ENCODE results near the gene CDH23.

CDH23 gene

DNA sequence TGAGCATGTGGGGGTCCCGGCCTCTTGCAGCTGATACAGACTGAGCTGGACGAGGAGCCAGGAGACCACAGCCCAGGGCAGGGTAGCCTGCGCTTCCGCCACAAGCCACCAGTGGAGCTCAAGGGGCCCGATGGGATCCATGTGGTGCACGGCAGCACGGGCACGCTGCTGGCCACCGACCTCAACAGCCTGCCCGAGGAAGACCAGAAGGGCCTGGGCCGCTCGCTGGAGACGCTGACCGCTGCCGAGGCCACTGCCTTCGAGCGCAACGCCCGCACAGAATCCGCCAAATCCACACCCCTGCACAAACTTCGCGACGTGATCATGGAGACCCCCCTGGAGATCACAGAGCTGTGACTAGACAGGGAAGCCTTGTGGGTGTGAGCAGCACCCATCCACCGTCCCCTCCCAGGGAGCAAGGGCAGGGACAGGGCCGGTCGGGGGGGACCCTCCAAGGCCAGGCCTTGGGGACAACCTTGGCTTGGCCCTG, 418.2 kb downstream of the CDH23 start:
- no peak for DNase-seq

DNA sequence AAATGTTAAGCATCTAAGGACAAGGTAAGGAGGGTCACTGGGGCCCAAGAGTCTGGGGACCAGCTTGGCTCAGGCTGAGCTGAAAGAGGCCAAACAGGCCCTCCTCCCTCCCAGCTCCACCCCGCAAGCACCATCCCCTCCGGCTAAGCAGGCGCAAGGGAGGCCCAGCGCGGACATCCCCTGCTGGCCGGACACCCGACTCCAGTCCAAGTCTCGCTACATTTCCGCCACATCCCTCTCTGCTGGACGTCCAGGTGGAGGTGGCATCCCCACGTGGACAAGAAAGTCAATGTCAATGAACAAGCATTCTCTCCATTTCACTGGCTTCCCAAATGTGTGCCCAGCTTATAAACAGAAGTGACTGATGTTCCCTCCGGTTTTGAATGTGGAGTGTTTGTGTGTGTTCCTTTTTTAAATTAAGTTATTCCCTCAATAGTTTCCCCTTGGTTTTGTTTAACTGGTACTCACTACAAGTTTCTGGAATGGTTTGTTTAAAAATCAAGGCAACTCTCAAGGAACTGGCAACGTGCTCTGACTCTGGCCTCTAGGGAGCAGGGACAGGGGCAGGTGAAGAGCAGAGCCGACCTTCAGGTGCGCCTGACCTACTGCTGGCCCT, 418.9 kb downstream of the CDH23 start:
- DNase-seq: no peak

DNA sequence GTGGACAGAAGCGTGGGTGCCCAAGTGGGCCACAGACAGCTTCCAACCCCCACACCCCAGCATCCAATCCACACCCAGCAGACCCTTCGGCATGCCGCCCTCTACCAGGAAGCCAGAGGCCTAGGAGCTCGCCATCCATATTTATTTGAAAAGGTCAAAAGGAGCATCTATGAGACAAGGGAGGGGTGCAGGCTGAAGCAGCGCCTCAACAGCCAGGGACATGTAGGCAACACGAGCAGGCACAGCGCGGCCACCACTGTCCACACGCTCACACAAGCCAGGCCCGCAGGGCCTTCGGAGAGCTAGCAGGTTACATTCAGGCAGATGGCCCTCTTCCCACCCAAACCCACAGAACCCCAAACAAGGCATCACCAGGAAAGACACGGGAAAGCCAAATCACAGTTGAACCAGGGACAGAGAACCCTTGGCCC, 419.7 kb downstream of the CDH23 start:
- DNase-seq: no peak

DNA sequence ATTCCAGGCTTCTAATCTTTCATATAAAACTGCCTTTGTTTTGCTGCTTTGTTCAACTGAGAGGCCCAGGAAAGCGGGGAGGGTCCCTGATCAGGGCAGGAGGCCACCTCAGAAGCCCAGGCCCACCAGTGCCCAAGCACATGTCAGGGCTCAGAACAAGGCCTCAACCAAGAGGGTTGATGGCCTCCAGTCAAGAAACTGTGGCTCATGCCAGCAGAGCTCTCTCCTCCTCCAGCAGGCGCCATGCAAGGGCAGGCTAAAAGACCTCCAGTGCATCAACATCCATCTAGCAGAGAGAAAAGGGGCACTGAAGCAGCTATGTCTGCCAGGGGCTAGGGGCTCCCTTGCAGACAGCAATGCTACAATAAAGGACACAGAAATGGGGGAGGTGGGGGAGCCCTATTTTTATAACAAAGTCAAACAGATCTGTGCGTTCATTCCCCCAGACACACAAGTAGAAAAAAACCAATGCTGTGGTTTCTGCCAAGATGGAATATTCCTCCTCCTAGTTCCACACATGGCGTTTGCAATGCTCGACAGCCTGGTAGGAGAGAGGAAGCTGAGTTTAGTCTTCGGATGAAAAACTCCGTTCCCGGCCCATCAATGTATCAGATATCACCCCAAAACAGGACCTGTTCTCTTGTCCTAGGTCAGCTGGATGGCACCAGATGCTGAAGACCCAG, 420.4 kb downstream of the CDH23 start:
- no peak for DNase-seq

DNA sequence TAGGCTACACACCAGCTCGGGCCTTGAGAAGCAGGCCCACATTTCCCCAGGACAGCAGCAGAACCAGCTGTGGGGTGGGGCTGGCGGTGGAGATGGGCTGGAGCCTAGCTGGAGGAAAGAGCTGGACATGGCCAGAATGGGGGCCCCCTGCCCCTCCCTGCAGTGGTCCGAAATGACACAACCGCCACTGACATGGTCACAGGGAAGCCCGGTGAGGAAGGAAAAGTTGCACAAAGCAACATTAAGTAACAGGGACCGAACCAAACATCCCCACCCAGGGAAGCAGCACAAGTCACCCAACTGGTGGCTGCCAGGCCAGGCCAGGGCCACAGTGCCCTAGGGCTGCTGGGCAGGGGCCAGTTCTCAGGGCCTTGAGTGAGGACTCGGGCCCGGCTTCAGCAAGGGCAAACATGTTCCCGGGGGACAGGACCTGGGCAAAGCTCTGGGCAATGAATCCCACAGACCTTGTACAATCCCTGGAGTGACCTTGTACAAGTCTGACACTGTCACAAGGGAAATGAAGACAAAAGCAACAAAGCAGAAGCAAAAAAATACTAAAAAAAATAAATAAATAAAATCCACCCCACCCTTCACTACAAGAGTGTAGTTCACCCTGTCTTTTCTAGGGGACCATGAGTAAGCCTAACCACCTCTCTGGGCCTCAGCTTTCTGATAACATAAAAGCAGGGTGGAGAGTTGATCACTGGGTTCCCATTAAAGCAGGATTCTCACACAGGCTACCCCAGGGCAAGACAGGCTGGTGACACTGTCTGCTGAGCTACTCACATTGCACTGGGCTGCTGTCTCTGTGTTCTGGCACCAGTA, 421.3 kb downstream of the CDH23 start:
- no peak for DNase-seq

DNA sequence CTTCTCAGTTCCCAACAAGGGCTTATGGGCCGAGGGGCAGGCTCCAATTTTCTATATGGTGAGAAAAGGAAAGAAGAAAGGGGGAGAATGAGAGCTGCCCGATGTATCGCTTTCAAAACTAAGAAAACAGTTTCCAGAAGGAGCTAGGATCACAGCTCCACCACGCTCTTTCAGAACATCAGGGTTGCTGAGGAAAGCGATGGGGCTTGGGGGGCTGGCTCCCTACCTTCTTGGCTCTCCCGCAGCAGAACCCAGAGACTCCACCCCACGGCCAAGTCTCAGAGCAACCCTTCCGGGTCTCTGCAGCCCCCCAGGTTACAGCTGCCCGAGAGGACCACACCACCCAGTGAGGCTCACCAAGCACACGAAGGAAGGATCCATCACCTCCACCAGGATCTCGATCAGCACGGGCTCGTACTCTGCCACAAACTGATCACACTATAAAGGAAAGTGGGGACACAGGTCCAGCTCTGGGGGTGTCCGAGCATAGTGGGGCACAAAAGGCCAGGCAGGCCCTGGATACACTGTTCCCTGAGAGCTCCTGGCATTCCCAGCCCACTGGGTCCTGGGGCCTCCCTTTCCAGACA, 422.0 kb downstream of the CDH23 start:
- DNase-seq: no peak

DNA sequence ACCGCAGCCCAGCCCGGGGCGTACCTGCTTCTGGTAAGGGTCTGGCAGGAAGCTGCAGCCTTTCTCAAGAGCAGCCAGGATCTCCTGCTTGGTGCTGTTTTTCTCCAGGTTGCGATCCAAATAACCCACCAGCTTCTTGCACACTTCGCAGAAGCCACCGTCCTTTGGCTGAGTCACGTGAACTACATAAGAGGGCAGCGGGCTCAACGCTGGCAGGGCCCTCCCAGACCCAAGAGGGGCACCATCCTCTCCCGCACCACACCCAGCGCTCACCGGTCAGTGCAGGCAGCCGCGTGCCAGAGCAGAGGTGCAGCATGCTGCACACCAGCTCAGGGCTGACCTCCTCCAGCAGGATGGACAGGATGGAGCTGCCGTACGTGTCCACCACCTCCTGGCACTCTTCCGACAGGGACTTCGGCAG, 422.7 kb downstream of the CDH23 start:
- DNase-seq: no peak

DNA sequence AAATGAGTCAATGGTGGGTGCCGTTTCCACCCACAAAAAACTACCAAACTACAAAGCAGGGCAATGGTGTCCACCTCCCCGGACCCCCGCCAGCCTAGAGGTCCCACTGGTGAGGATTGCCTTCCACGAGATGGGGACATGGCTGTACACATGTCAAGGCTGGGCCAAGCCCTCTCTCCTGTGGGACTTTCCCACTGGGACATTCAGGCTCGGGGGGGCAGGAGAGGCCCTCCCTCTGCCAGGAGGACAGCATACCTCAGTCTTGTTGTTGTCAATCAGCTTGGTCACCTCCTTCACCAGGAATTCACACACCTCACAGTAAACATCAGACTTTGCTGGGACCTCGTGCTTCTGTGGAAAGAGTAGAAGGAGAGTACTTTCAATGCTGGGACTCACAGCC, 423.3 kb downstream of the CDH23 start:
- no peak for DNase-seq

DNA sequence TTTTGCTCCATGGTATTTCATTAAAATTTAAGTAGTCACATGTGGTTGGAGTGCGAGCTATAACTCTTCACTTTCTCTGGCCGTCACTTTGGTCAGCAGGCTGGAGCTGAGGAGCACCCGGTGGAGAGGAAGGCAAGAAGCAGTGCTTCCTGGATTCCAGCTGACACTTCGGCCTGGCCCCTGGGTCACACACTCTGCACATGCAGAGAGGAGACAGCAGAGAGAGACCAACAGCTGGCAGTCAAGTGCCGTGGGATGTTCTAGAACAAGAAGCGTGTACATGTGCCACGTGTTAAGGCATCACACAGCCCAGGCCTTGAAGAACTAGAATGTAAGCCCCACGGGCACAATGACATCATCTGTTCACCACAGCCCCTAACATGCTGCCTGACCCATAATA, 424.2 kb downstream of the CDH23 start:
- no peak for DNase-seq

DNA sequence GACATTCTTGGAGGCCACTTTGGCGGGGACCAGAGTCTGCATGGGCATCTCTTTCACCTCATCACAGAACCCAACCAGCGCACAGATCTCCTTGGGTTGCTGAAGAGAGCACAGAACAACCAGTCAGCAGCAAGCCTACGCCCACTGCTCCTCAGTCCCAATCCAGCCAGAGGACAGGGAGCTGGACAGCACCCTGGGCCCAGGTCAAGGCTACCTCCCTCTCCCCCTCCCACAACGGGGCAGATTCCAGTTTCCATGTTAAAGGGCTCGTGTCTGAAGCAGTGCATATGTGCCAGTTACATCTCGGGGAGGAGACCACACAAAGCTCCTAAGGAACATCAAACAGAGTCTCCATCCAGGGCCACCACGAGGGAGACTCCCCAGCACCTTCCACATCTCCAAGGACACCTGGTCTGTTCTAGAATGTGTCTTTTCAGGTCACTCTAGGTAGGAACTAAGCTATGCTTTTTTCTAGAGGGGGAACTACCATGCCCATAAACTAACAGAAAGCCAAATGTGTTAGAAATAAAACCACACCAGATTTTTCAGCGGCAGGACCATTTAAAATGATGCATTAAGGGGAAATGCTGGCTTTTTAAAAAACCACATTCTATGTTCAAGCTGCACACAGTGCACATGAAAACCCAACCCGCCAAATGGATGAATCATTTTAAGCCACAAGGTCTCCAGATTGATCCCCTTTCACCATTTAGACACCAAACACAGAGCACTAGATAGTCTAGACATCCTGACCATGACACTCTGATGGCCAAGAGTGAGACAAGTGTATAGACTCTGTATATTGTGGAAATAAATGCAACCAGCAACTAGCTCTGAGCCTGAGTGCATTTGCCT, 425.4 kb downstream of the CDH23 start:
- DNase-seq: no peak

DNA sequence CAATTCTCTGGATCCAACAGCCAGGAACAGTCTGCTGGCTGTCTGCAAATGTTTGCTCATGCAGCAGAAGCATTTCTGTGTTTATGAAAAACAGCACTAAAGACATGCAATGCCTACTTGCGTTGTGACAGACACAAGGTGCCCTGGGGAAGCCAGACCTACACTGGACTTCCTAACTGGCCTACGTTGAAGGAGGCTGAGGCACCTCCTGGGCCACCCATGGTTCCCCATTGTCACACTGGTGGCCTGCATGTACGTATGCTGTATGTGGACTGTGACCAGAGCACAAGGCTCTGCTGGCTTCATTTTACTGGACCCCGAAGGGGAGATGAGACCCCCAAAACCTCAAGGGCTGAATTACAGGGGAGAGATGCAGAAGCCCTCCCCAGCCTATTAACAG, 426.6 kb downstream of the CDH23 start:
- no peak for DNase-seq

DNA sequence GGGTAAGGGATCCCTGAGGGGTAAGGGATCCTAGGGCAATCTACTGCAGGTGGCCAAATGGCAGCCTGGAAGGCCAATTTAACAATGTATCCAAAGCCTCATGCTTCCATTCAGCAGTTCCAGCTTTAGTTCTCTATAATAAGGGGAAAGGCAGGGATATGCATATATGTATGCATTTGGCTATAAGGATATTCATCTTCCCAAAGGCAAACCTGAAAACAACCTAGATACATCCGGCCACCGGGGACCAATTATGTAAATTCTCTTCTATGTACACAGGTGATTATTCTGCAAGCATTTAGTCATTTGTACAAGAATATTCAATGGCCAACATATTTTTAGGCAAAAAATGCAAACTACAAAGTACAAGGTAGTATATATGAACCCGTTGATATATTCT, 427.6 kb downstream of the CDH23 start:
- no peak for DNase-seq

DNA sequence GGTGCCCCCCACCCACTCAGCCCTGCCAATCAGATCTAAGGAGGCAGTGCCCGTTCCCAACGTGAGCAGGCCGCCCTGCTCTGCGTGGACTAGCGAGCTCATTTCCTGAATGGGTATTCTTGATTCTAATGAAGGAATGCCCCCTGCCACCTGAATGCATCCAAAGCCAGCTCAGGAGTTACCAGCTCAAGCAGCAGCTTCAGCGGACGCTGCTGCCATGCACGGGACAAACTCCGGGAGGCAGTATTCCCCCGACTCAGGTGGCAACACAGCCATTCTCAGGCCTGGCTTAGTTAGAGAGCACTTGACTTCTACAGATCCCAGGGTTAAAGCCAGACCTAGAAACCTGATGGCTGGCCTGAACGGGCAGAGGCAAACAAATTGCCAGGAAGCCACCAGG, 428.5 kb downstream of the CDH23 start:
- DNase-seq: no peak

DNA sequence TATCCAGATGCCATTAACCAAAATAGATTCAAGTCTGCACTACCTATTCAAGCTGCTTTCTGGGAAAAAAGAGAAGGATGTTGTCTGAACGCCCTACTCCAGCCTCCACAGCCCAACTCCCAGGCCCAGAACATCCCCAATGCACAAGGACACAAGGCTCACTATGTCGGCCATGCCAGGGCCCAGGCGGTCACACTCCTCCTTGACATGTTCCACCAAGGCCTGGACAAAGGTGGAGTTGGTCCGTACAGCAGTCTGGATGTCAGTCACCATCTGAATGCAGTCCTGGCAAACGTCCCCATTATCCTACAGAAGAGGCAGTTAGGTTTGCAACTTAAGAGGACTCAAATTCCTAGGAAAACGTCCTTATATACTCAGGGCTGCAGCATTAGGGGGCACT, 431.1 kb downstream of the CDH23 start:
- no peak for DNase-seq

DNA sequence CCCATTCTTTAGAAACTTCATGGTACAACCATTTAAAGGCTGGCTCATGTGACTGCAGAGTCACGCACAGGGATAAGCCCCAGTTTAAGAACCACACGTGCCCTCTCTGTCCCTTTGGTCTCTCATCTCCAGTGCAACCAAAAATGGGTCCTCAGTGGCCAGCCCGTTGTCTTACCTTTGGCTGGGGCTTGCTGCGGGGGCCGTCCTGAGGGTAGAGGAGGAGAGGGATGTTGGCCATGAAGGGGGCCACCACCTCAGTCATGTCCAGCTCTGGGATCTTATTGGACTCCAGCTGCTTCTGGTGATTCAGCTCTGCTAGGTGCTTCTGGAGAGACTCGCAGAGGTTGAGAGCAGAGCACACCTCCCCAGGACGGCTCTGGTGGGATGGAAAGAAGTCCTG, 432.0 kb downstream of the CDH23 start:
- DNase-seq: no peak

DNA sequence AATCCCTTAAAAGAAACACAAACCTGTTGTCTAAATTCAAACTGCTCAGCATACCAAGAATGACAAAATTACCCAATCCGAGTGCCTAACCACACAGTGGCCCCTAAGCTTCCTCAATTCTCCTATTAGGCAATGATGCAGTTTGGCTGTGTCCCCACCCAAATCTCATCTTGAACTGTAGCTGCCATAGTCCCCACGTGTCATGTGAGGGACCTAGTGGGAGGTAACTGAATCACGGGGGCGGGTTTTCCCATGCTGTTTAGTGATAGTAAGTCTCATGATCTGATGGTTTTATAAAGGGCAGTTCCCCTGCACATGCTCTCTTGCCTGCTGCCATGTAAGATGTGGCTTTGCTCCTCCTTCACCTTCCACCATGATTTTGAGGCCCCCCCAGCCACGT, 432.5 kb downstream of the CDH23 start:
- no peak for DNase-seq

DNA sequence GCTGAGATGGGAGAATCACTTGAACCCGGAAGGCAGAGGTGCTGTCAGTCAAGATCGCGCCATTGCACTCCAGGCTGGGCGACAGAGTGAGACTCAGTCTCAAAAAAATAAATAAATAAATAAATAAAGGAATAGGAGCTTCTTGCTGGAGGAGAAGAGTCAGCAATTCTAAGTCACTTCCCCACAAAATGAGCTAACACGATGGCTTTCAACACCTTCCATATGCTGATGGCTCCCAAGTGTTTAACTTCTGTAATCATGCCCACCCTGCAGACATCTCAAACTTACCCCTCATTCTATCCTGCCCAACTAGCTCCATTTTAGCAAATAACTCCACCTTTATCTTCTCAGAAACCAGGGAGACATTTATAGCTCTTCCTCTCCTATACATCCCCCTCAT, 433.2 kb downstream of the CDH23 start:
- DNase-seq: no peak

DNA sequence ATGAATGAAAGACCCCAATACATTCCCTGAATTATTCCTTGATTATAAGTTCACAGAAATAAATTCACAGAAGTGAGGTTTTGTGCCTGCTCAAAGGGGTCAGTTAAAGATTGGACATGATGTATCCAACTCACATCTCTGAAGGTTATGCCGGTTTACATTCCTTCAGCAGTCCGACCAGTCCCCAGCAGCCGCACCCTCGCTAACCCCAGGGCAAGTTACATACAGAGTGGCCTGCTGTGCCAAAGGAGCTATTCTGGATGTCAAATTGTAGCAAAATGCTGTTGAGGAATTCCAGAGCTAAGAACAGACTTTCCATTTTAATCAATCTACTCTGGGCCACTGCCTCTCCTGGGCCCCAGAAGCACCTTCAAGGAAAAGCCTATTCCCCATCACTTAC, 434.0 kb downstream of the CDH23 start:
- no peak for DNase-seq

DNA sequence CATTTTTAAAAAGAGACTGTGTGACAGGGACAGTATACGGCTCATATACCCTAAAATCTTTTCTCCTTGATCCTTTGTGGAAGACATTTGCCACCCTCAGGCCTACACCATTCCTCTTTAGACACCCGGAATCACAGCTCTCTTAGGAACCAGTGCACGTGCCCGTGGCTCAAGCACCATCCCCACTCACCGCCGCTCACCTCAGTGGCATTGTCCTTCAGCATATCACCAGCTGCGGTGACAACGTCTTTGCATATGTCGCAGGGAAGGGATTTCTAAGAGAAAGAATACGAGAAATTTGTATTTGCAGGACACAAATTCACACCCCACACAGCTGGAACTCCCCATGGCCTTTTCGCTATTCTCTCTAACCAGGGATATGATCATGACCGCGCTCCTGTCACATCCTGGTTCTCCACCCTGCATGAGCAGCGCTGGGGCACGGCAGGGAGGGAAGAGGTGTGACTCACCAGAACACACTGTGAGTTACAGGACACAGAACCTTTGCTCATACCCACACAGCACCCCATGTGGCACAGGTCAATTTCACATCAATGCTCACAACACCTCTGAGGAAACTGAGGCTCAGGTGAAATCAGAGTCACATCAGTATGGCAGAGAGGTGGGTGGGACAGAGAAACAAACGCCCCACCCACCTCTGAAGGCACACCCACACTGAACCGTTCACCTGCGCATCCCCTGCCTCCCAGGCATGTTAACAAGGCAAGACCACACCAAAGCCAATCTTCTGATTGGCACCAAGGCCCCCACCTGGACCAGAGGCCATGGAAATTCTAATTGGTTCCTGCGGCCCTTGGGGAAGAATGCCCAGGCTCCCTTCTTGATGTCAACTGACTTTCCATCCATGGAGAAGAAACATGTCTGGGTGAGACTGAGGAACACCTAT, 435.2 kb downstream of the CDH23 start:
- DNase-seq: no peak

DNA sequence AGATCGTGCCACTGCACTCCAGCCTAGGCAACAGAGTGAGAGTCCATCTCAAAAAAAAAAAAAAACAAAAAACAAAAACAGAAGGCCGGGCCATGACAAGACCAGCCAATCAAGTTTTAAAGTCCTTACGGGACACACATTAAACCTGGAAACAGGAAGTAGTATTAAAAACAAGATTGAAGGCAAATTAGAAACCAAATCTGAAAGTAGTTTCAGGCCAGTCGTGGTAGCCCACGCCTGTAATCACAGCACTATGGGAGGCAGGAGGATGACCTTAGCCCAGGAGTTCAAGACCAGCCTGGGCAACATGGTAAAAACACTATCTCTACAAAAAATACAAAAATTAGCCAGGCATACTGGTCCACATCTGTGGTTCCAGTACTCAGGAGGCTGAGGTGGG, 436.2 kb downstream of the CDH23 start:
- no peak for DNase-seq
